ENCODE data around the gene CD320.
"Not testable (repeated sequence)": the region's sequence is repeated elsewhere in the genome, so short reads cannot be mapped to it uniquely, and the experiment has no call there.

Gene CD320

DNA sequence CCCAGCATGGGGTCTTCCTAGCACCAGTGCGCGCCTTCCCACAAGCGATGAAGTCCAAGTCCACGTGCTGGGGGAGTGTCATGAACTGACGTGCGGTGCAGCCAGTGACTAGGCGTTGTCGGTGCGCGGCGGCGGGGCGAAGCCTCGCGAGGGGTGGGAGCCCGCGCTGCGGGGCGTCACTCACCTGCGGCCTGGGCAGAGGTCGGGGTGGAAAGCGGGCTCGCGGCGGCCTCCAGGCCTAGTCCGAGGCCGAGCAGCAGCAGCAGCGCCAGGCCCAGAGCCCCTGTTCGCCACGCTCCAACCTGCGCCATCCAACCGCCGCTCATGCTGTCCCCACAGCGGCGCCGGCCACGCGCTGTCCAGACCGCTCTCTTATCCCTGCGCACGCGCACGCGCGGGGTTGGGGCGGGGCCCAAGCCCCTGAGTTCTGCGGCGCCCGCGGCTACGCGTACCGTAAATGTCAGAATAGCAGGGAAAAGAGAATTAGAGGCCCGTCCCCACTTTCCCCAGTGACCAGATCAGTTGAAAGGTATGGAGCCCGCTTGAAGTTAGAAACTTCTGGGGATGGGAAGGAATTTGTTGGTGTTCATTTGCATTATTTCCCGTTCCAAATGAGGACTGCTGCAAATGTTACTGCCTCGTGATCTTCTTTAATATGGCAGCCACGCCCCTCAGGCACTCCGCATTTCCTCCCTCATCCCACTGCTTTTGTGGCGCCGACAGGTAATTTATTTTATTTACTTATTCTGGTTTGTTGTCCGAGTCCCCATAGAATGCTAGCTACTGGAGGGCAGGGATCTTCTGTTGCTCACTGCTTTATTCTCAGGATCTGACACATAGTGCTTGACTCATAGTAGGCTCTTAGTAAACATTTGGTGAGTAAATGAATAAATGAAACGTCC is at the start of gene CD320:
Gene CD320 (minus strand): TSS at position 394 of the 902 bp plus-strand sequence. CDS start 68 bp downstream, at position 326.
- H3K27ac ChIP-seq: peak within 1 kb of the TSS; percentile 77
- peak within 1 kb of the TSS; percentile 98 for H3K4me3 ChIP-seq
- TF ChIP-seq POLR2AphosphoS5 (IDR thresholded peaks at IDR 0.05; ENCODE audit: borderline replicate concordance, low read depth, low read length) (peak; percentile 96), EZH2 (IDR thresholded peaks at IDR 0.05) (no peak)
- DNase-seq (ENCODE audit: low read depth, low spot score): peak; percentile 39
- H3K36me3 ChIP-seq (ENCODE audit: insufficient read depth, low read length): peaks cover 55% of the 10 kb centered on the region
- peak within 1 kb of the TSS; percentile 87 for H3K9ac ChIP-seq (ENCODE audit: insufficient read length)
- no peaks in the 10 kb centered on the region for H3K9me3 ChIP-seq (ENCODE audit: low read depth, low read length)

DNA sequence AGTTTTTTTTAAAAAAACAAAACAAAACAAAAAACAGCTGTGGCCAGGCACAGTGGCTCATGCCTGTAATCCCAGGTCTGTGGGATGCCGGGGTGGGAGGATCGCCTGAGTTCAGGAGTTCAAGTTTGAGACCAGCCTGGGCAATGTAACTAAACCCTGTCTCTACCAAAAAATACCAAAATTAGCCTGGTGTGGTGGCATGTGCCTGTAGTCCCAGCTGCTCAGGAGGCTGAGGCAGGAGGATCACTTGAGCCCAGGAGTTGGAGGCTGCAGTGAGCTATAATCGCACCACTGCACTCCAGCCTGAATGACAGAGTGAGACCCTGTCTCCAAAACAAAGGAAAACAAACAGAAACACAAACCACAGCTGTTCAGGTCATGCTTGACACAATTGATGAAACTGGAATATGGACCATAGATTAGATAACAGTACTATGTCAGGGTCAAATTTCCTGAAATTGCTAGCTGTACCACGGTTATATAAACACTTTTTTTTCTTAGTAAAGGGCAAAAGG is 48.9 kb upstream of the CD320 start:
- Histone ChIP-seq H3K36me3 (ENCODE audit: insufficient read depth, low read length) (no peaks in the 10 kb centered on the region), H3K9me3 (ENCODE audit: low read depth, low read length) (no peaks in the 10 kb centered on the region), H3K9ac (ENCODE audit: insufficient read length) (no peak overlapping the region), H3K4me3 (no peak overlapping the region), H3K27ac (peak overlapping the region; percentile 9; the same call in 1 of the 2 replicates)
- TF ChIP-seq FOXP2 (optimal IDR thresholded peaks at IDR 0.05; ENCODE audit: control extremely low read depth, extremely low read length, insufficient read depth): no peak
- TF ChIP-seq POLR2AphosphoS5 (IDR thresholded peaks at IDR 0.05; ENCODE audit: borderline replicate concordance, low read depth, low read length): no peak
- no peak for TF ChIP-seq EZH2 (IDR thresholded peaks at IDR 0.05)
- DNase-seq (ENCODE audit: low read depth, low spot score): no peak

DNA sequence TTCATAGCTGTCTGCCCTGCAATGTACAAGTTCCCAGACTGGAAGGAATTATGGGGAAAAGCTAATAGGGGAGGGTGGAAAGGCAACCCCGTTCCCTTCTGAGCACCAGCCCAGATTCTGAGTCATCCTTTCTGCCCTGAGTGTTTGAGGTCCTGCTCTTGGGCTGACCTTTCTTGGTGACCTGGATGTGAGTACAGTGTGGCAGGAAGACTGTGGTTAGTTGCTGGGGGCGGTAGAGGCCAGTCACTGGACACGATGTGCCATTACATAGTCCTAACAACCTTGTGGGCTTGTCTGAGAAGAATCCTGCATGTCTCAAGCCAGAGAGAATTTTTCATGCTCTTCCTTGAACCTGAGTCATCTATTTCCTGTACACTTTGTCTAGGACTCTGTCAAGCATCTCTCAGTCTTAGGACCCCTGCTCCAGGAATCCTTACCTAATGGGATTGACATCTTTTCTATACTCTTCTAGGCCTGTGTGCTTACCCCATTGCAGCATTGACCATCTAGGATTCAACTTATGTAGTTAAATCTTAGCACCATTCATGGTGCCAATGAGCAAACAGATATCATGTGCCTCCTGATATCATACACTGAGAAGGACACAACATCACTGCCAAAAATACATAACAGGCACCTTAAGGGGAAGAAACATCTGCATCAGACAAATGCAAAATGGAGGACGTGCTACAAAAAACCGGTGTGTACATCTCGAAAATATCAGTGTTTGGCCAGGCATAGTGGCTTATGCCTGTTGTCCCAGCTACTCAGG is 47.7 kb upstream of the CD320 start:
- H3K4me3 ChIP-seq: no peak overlapping the region
- no peaks in the 10 kb centered on the region for H3K9me3 ChIP-seq (ENCODE audit: low read depth, low read length)
- no peak for DNase-seq (ENCODE audit: low read depth, low spot score)
- TF ChIP-seq POLR2AphosphoS5 (IDR thresholded peaks at IDR 0.05; ENCODE audit: borderline replicate concordance, low read depth, low read length) (no peak), FOXP2 (optimal IDR thresholded peaks at IDR 0.05; ENCODE audit: control extremely low read depth, extremely low read length, insufficient read depth) (no peak), EZH2 (IDR thresholded peaks at IDR 0.05) (no peak)
- H3K36me3 ChIP-seq (ENCODE audit: insufficient read depth, low read length): no peaks in the 10 kb centered on the region
- no peak overlapping the region for H3K9ac ChIP-seq (ENCODE audit: insufficient read length)
- 0 out of 2 replicates have a peak overlapping the region, but pooled peaks have one; percentile 2 for H3K27ac ChIP-seq

DNA sequence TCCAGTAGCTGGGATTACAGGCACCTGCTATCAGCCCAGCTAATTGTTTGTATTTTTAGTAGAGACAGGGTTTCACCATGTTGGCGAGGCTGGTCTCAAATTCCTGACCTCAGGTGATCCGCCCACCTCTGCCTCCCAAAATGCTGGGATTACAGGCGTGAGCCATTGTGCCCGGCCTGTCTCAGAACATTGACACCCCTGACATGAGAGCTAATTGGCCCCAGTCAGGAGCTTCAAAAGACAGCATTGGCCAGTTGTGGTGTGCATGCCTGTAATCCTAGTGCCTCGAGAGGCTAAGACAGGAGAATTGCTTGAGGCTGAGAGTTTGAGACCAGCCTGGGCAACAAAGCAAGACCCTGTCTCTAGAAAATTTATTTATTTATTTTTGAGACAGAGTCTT is 44.7 kb upstream of the CD320 start:
- H3K9ac ChIP-seq (ENCODE audit: insufficient read length): peak overlapping the region; percentile 45
- H3K27ac ChIP-seq: peak overlapping the region; percentile 97
- DNase-seq (ENCODE audit: low read depth, low spot score); H3K36me3 ChIP-seq (ENCODE audit: insufficient read depth, low read length); H3K9me3 ChIP-seq (ENCODE audit: low read depth, low read length): not testable (repeated sequence)
- H3K4me3 ChIP-seq: peak overlapping the region; percentile 69

DNA sequence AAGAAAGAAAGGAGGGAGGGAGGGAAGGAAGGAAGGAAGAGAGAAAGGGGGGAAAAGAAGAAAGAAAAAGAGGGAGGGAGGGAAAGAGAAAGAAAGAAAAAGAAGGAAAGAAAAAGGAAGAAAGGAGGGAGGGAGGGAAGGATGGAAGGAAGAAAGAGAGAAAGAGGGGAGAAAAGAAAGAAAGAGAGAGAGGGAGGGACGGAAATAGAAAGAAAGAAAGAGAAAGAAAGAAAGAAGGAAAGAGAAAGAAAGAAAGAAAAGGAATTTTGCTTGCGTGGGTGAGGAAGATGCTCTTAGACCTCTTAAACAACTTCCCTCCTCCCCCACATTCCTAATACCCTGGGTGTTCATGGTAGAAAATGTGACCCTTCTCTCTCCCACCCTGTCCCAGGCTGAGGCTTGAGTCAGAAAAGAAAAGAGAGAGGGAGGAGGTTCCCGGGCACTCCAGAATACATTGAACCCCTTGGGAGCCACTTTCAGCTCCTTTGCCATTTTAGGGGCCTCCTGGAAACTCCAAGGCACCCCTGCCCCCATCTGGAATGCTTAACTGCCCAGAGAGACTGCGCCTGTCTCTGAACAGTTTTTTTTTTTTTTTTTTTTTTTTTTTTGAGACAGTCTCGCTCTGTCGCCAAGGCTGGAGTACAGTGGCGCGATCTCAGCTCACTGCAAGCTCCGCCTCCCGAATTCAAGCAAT is 44.1 kb upstream of the CD320 start:
- no peaks in the 10 kb centered on the region for H3K9me3 ChIP-seq (ENCODE audit: low read depth, low read length)
- H3K36me3 ChIP-seq (ENCODE audit: insufficient read depth, low read length): no peaks in the 10 kb centered on the region
- peak overlapping the region; percentile 75 for H3K9ac ChIP-seq (ENCODE audit: insufficient read length)
- TF ChIP-seq FOXP2 (optimal IDR thresholded peaks at IDR 0.05; ENCODE audit: control extremely low read depth, extremely low read length, insufficient read depth): no peak
- H3K27ac ChIP-seq: peak overlapping the region; percentile 97
- DNase-seq (ENCODE audit: low read depth, low spot score): peak; percentile 57
- H3K4me3 ChIP-seq: peak overlapping the region; percentile 69

DNA sequence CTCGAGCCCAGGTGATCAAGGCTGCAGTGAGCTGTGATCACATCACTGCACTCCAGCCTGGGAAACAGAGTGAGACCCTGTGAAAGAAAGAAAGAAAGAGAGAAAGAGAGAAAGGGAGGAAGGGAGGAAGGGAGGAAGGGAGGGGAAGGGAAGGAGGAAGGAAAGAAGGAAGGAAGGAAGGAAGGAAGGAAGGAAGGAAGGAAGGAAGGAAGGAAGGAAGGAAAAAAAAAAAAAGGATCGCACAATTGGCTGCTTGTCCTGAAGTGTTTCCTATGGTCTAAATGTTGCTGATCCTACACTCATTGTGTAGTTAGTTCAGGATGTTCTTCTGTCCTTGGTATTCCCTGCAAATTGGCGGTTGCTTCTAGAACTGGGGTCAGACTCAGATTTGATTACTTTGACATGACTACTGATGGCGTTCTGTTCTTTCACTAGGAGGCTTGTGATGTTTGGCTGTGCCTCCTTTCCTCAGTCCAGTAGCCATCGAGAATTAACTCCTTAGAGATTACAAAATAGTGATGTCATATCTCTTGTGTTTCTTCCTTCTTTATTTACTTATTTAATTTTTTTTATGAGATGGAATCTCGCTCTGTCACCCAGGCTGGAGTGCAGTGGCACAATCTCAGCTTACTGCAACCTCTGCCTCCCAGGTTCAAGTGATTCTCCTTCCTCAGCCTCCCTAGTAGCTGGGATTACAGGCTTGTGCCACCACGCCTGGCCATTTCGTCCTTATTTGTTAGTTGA is 41.6 kb upstream of the CD320 start:
- not testable (repeated sequence) for H3K9ac ChIP-seq (ENCODE audit: insufficient read length); H3K9me3 ChIP-seq (ENCODE audit: low read depth, low read length); H3K4me3 ChIP-seq; H3K36me3 ChIP-seq (ENCODE audit: insufficient read depth, low read length)
- DNase-seq (ENCODE audit: low read depth, low spot score): peak; percentile 86
- peak overlapping the region; percentile 96 for H3K27ac ChIP-seq
- TF ChIP-seq POLR2AphosphoS5 (IDR thresholded peaks at IDR 0.05; ENCODE audit: borderline replicate concordance, low read depth, low read length): peak; percentile 57; the same call in 1 of the 2 replicates

DNA sequence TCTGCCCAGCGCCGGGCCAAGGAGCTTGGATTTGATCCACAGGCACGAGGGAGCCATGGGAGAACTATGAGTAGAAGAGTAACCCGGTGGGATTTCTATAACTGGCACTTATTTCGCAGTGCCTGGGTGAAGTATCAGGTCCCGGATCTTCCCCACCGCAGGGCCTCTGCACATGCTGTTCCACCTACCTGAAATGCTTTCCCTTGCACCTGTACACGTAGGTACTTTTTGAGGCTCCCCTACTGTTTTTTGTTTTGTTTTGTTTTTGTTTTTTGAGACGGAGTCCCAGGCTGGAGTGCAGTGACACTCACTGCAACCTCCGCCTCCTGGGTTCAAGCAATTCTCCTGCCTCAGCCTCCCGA is 35.3 kb upstream of the CD320 start:
- TF ChIP-seq FOXP2 (optimal IDR thresholded peaks at IDR 0.05; ENCODE audit: control extremely low read depth, extremely low read length, insufficient read depth) (no peak), POLR2AphosphoS5 (IDR thresholded peaks at IDR 0.05; ENCODE audit: borderline replicate concordance, low read depth, low read length) (no peak), EZH2 (IDR thresholded peaks at IDR 0.05) (no peak)
- DNase-seq (ENCODE audit: low read depth, low spot score): no peak
- no peaks in the 10 kb centered on the region for H3K36me3 ChIP-seq (ENCODE audit: insufficient read depth, low read length)
- no peaks in the 10 kb centered on the region for H3K9me3 ChIP-seq (ENCODE audit: low read depth, low read length)
- no peak overlapping the region for H3K27ac ChIP-seq
- H3K4me3 ChIP-seq: peak overlapping the region; percentile 85
- no peak overlapping the region for H3K9ac ChIP-seq (ENCODE audit: insufficient read length)

Data from SK-N-MC (cell line).